ENCODE data around the gene NECTIN1.

NECTIN1 gene

DNA sequence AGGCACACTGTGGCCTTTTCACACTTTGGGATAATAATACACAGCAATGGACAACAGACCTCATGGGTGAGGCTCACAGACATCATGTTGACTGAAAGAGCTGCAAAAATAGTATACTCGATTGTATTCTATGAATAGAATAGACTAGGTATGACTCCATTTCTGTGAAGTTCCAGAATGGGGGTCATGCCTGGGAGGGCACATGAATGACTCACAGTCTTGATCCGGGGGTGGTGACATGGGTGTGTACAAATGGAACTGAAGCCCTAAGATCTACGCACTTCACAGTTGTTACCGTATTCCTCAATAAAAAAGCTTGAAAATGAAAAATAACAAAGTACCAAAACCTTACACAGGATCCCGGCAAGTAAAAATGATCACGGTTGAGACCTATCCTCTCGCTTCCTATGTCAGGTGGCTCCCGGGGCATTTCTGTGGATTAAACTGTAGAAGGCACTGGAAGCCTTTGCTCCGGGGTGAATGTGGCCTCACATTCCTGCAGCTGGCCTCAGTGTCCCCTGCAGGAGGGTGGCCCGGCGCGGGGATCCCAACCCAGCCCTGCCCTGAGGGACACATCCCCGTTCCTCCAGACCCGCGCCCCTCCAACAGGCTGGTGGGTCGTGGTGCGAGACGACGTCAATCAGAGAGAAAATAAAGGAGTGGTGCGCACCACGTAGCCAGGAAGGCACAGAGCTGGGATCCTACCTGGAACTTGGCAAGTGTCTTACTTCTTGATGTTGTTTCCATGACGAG, 75.9 kb downstream of the NECTIN1 start:
- no peak overlapping the region for H3K27ac Mint-ChIP-seq

DNA sequence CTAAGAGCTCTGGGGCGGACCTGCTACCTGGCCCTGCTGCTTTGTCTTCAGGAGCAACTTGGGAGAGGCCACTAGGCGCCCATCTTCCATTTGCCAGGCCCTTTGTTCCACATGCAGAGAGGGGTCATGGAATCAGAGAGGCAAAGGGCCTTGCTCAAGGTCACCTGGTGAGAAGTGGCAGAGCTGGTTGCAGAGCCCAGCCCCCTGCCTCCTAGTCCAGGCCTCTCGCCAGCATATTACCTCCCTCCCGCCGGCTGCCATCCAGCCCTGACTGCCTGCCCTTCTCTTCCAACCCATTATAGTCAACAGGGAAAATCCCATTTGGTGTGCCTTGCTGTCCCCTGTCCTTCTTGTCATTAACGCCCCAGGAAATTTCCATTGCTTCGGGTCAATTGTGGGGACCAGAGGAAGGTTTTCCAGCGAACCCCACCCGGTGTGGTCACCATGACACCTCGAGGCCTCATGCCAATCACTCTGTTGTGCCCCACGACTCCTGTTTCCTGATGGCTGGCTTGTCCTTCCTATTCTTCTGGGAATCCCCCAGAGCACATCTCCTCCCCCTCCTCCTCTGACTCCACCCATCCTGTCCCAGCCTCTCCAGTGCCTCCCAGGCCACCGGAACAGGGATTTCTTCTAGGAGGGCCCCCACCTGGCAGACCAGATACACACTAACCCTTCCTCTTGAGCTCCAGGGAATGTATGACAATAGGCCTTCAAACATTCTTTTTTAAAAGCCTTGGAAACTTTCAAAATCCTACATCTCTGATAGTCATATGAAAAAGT, 77.0 kb downstream of the NECTIN1 start:
- no peak overlapping the region for H3K4me3 Mint-ChIP-seq
- H3K9me3 Mint-ChIP-seq = no peaks in the 10 kb centered on the region
- H3K27ac Mint-ChIP-seq = no peak overlapping the region
- peaks cover 12% of the 10 kb centered on the region for H3K27me3 Mint-ChIP-seq
- DNase-seq = no peak
- no peak for ATAC-seq
- H3K4me1 Mint-ChIP-seq = no peaks in the 10 kb centered on the region
- no peaks in the 10 kb centered on the region for H3K36me3 Mint-ChIP-seq (ENCODE audit: low read depth)

More for the DNA sequence above, 75.9 kb downstream of the NECTIN1 start:
- no peaks in the 10 kb centered on the region for H3K36me3 Mint-ChIP-seq (ENCODE audit: low read depth)
- ATAC-seq = no peak
- H3K4me3 Mint-ChIP-seq = no peak overlapping the region
- no peaks in the 10 kb centered on the region for H3K9me3 Mint-ChIP-seq
- no peaks in the 10 kb centered on the region for H3K4me1 Mint-ChIP-seq
- no peak for DNase-seq
- peaks cover 12% of the 10 kb centered on the region for H3K27me3 Mint-ChIP-seq

DNA sequence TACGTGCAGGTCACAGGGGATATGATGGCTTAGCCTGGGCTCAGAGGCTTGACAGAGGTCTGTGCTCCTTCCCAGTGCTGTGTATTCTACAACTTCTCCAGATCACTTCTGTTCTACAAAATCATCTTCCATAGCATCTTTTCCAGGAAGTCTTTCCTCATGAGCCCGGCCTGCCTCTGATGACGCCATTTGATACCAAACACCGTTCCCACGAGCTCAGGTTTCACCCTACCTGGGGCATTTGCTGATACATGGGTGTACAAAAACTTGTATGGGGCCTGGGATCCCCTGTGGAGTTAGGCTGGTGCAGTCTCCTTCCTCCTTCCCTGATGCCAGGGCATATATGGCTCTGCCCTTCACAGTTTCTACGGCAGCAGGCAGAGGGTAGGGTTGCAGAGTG, 78.7 kb downstream of the NECTIN1 start:
- no peaks in the 10 kb centered on the region for H3K4me1 Mint-ChIP-seq
- H3K9me3 Mint-ChIP-seq = no peaks in the 10 kb centered on the region
- peaks cover 12% of the 10 kb centered on the region for H3K27me3 Mint-ChIP-seq
- H3K4me3 Mint-ChIP-seq = no peak overlapping the region
- H3K27ac Mint-ChIP-seq = no peak overlapping the region
- no peak for DNase-seq
- ATAC-seq = no peak
- no peaks in the 10 kb centered on the region for H3K36me3 Mint-ChIP-seq (ENCODE audit: low read depth)

DNA sequence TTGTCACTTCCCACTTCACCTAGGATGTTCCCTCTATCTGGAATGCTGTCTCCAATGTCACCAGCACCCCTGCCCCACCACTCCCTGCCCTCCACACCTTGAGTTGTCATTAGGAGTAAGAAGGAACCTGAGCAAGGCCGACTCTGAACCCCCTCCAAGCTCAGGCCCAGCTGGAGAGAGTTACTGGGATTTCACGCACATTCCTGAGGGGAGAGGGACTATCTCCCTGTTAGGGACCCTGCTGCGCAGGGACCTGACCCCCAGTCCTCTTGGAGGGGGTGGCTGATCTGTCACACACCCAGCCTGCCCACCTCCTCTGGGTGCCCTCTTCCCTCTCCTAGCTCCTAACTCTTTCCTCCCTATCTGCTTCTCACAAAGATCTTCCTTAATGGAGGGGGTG, 81.7 kb downstream of the NECTIN1 start:
- H3K36me3 Mint-ChIP-seq (ENCODE audit: low read depth) = no peaks in the 10 kb centered on the region
- H3K4me3 Mint-ChIP-seq = no peak overlapping the region
- no peaks in the 10 kb centered on the region for H3K4me1 Mint-ChIP-seq
- H3K9me3 Mint-ChIP-seq = no peaks in the 10 kb centered on the region
- DNase-seq = no peak
- H3K27me3 Mint-ChIP-seq = peaks cover 5% of the 10 kb centered on the region
- no peak overlapping the region for H3K27ac Mint-ChIP-seq
- no peak for ATAC-seq

DNA sequence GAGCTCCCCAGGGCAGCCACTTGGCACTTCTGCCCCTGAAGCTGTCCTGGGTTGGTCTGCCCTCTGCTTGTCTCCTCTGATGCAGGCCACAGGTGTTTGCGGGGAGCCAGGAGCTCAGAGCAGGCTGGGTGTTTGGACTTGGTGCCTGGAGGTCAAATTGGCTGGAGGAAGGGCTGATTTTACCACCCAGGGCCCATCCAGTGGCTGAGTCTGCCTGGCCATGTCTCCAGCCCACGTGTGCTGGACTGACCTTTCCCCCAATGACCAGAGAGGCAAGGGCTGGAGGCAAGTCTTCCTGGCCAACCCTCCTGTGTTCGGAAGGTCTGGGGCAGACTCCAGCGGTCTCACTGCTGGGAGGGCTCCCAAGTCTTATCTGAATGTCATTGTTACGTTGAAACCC, 84.0 kb downstream of the NECTIN1 start:
- Mint-ChIP-seq H3K4me1 (no peaks in the 10 kb centered on the region), H3K36me3 (ENCODE audit: low read depth) (no peaks in the 10 kb centered on the region), H3K27ac (no peak overlapping the region), H3K27me3 (no peaks in the 10 kb centered on the region), H3K9me3 (no peaks in the 10 kb centered on the region), H3K4me3 (no peak overlapping the region)
- ATAC-seq (no peak), DNase-seq (no peak)

DNA sequence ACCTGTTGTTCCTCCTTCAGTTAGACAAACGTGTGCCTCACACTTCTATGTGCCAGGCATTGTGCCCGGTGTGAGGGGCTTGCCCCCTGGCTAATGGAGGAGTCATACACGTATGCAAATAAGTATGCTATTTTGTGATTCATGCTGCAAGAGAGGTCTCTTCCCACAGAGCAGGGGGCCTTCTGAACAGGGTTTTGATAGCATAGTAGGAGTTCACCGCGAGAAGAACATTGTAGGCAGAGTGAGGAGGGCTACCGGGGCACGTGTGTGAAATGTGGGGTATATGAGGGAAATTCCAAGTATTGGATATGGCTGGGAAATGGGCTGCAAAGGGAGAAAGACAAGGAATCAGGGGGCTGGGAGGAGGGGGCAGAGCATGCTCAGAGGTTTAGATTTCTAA, 84.5 kb downstream of the NECTIN1 start:
- ATAC-seq = no peak
- H3K27ac Mint-ChIP-seq = no peak overlapping the region
- no peaks in the 10 kb centered on the region for H3K9me3 Mint-ChIP-seq
- no peaks in the 10 kb centered on the region for H3K36me3 Mint-ChIP-seq (ENCODE audit: low read depth)
- no peaks in the 10 kb centered on the region for H3K4me1 Mint-ChIP-seq
- H3K4me3 Mint-ChIP-seq = no peak overlapping the region
- DNase-seq = no peak
- no peaks in the 10 kb centered on the region for H3K27me3 Mint-ChIP-seq

DNA sequence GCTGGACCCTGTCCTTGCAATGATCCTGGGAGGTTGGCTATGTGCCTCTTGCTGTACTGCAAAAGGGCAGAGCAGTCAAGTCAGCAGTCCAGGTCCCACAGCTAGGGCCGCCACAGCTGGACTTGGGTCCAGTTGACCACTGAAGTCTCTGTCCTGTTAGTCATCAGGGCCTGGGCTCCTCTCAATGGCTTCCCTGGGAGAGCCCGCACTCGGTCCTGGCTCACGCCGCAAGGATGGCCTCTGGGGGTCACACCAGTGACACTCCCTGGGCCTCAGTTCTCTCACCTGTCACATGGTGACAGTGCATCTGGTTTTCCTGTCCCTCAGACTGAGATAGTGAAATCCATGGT, 85.1 kb downstream of the NECTIN1 start:
- H3K9me3 Mint-ChIP-seq = no peaks in the 10 kb centered on the region
- ATAC-seq (no peak), DNase-seq (no peak)
- no peaks in the 10 kb centered on the region for H3K4me1 Mint-ChIP-seq
- no peak overlapping the region for H3K4me3 Mint-ChIP-seq
- no peaks in the 10 kb centered on the region for H3K36me3 Mint-ChIP-seq (ENCODE audit: low read depth)
- no peak overlapping the region for H3K27ac Mint-ChIP-seq
- H3K27me3 Mint-ChIP-seq = no peaks in the 10 kb centered on the region

DNA sequence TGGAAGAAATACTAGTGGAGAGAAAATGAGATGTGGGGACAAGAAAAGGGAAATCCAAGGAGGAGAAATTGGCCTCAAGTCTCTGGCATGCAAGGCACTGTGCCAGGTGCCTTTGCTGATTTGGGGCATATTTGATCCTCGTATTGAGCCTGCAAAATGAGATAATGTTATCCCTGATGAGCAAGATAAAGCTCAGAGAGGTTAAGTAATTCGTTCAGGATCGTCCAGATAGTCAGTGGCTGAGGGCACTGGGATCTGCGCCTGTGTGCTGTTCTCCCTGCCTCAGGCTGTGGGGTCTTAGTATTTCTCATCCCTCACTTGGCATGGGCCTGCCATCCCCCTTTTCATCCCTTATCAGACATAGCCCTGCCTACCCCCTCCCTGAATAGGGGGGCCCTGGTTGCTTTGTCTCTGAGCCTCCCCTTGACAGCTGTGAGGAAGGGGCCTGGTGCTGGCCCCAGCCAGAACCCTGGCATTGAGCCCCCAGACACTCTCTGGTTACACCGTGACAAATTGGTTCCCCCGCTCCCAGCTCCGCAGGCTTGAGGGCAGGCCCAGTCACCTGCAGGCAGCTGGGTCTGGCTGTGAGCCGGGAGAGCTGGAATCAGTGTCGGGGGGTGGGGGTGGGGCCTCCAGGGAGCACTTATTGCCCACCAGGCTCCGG, 85.7 kb downstream of the NECTIN1 start:
- ATAC-seq (no peak), DNase-seq (no peak)
- no peaks in the 10 kb centered on the region for H3K4me1 Mint-ChIP-seq
- no peaks in the 10 kb centered on the region for H3K27me3 Mint-ChIP-seq
- H3K36me3 Mint-ChIP-seq (ENCODE audit: low read depth) = no peaks in the 10 kb centered on the region
- H3K4me3 Mint-ChIP-seq = no peak overlapping the region
- H3K27ac Mint-ChIP-seq = no peak overlapping the region
- H3K9me3 Mint-ChIP-seq = no peaks in the 10 kb centered on the region

DNA sequence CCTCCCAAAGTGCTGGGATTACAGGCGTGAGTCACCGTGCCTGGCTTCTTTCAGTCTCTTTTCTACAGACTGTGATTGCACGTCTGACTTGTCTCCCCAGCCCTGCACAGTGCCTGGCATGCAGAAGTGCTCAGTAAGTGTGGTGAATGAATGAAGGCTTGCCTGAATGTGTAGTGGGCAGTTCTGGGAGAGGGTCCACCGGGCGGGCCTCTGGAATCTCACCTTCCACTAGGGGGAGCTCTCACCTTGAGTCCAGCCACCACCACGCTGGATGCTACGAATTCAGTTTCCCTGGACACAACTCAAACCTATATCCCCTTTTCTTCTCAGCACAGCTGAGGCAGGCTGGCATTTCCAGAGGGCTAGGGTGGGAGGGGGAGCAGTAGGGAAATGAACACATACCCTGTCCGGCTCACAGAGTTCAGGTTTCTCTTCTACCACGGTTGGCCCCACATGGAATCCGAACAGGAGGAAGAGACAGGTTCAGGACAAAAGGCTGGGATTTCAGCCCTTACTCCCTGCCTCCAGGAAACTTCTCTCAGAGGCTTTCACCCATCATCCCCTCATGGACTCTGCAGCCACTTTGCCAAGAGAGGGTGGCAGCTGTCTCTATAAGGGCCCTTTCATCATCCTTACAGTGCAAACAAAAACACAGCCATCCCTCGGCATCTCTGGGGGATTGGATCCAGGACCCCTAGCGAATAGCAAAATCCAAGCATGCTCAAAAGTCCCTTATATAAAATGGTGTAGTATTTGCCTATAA, 86.8 kb downstream of the NECTIN1 start:
- Mint-ChIP-seq H3K4me1 (no peaks in the 10 kb centered on the region), H3K27me3 (no peaks in the 10 kb centered on the region), H3K9me3 (no peaks in the 10 kb centered on the region), H3K36me3 (ENCODE audit: low read depth) (no peaks in the 10 kb centered on the region), H3K4me3 (no peak overlapping the region), H3K27ac (no peak overlapping the region)
- peak; percentile 18 for DNase-seq
- ATAC-seq = no peak

DNA sequence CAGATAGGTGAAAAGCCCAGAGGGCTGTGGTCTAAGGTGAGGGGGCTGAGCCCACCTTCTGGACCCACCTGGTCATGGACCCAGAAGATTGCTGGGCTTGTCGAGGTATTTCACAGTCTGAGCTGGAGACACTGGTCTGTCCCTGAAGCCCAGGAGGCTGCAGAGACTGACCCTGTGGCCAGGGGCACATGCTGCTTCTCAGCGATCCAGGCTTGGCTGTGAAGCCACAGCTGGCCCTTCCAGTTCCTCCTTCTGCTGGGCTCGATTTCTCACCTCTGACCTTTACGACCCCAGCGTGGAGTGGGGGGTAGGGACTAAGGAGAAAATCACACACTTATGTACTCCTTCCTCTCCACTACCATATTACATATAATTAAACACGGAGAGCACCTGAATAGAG, 88.5 kb downstream of the NECTIN1 start:
- Mint-ChIP-seq H3K9me3 (no peaks in the 10 kb centered on the region), H3K36me3 (ENCODE audit: low read depth) (no peaks in the 10 kb centered on the region), H3K4me3 (no peak overlapping the region), H3K27me3 (no peaks in the 10 kb centered on the region), H3K27ac (no peak overlapping the region), H3K4me1 (no peaks in the 10 kb centered on the region)
- DNase-seq (no peak), ATAC-seq (no peak)

DNA sequence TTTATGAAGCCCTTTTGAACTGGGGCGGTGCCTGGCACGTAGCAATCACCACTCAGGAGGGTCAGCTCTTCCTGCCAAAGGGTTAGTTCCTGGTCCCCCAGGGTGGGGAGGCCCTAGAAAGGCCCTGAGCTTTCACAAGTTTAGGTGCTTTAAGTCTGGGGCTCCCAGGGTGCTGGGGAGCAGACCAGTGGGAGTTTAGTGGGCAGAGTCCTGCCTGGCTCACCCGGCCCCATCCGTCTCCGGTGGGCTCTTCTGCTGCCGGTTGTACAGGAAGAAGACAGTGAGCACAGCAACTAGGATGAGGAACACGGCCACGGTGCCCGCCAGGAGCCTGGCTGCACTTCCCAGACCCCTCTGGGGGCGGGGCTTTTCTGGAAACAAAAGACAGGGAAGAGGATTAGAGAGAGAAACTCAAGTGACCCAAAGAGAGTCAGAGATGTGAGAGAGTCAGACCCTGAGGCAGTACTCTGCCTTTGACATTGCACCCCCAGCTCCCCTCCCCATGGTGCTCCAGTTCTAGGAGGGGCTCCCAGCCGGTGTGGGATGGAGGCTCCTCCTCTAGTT, 89.3 kb downstream of the NECTIN1 start:
- no peak overlapping the region for H3K27ac Mint-ChIP-seq
- H3K9me3 Mint-ChIP-seq = no peaks in the 10 kb centered on the region

DNA sequence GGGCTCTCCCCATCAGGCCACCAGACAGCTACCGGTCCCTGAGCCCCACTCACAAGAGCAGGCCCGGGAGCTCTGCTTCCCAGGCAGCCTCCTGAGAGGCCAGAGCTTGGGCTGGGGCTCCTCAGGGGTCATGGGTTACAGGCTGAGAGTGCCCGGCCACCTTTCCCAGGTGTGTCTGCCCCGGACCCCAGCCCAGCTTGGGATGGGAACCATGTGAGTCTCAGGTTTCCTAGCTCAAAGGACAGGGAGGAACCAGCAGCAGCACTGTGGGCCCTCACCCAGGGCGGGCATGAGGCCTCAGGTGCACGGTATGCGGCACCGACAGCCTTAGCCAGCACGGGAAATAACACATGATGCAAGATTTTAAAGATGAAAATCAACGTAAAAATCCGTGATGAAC, 90.1 kb downstream of the NECTIN1 start:
- no peak overlapping the region for H3K27ac Mint-ChIP-seq
- H3K9me3 Mint-ChIP-seq = no peaks in the 10 kb centered on the region
- no peak for DNase-seq

More for the DNA sequence above, 89.3 kb downstream of the NECTIN1 start:
- H3K4me3 Mint-ChIP-seq = no peak overlapping the region
- DNase-seq (no peak), ATAC-seq (no peak)
- H3K36me3 Mint-ChIP-seq (ENCODE audit: low read depth) = no peaks in the 10 kb centered on the region
- no peaks in the 10 kb centered on the region for H3K4me1 Mint-ChIP-seq
- no peaks in the 10 kb centered on the region for H3K27me3 Mint-ChIP-seq

DNA sequence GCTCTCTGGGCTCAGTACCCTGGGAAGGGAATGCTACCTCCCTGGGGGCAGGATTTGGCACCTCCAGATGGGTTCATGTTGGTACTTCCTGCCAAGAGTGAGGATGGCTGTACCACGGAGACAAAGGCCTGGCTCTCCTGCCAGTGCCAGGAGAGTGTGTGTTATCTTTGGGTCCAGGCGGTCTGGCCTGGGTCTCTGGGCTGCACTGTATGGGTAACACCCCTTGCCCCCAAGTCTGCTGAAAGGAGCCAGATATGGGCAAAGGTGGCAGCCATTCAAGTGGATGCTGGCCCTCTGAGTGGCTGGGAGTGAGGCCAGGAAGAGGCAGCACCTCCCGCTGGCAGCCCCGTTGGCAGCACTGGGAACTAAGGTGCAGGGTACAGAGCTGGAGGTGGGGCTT, 91.5 kb downstream of the NECTIN1 start:
- ATAC-seq = no peak
- Mint-ChIP-seq H3K27me3 (no peaks in the 10 kb centered on the region), H3K36me3 (ENCODE audit: low read depth) (no peaks in the 10 kb centered on the region), H3K9me3 (no peaks in the 10 kb centered on the region), H3K4me1 (no peaks in the 10 kb centered on the region), H3K27ac (no peak overlapping the region), H3K4me3 (no peak overlapping the region)
- DNase-seq = no peak

More for the DNA sequence above, 90.1 kb downstream of the NECTIN1 start:
- H3K27me3 Mint-ChIP-seq = no peaks in the 10 kb centered on the region
- H3K4me1 Mint-ChIP-seq = no peaks in the 10 kb centered on the region
- ATAC-seq = no peak
- H3K36me3 Mint-ChIP-seq (ENCODE audit: low read depth) = no peaks in the 10 kb centered on the region
- no peak overlapping the region for H3K4me3 Mint-ChIP-seq

DNA sequence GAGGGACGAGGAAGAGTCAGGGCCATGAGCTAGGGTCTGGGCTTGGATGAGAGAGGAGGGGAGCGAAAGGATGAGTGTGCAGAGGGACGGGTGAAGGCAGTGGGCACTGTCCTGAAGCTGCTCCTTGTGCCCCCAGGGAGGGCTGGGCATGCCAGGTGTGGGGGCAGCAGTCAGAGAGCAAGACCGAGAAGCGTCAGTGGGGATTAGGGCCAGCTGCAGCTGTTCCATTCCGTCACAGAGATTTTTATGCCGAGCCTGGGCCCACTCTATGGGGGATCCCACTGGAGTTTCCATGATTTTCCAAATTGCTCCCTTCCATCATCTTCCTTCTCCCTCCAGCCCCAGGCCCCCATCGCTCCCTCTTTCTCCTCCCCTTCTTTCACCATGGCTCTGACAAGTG, 93.2 kb downstream of the NECTIN1 start:
- Mint-ChIP-seq H3K4me3 (no peak overlapping the region), H3K36me3 (ENCODE audit: low read depth) (no peaks in the 10 kb centered on the region), H3K27me3 (no peaks in the 10 kb centered on the region), H3K9me3 (no peaks in the 10 kb centered on the region), H3K27ac (no peak overlapping the region), H3K4me1 (no peaks in the 10 kb centered on the region)
- DNase-seq = no peak
- ATAC-seq = no peak
